ENCODE measurements around the gene PLCXD1. TPM values are rescaled to one million over a fixed set of nuclear protein-coding genes. Genes with fewer than 3 reads are reported as not detected.

PLCXD1 gene
- total RNA-seq, 1 experiment from 2014 or later, result 12.0 TPM

DNA sequence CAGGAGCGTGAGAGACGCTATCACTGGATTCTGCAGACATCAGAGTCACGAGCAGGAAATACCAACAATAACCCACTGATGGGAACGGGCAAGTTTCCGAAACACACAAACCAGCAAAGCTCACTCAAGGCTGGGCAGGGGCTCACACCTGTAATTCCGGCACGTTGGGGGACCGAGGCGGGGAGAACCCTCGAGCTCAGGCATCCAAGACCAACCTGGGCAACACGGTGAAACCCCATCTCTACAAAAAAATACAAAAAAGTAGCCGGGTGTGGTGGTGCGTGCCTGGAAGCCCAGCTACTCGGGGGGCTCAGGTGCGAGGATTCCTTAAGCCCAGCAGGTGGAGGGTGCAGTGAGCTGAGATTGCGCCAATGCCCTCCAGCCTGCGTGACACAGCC is 54.6 kb downstream of the PLCXD1 start:
- no peak for TF ChIP-seq CTCF (IDR thresholded peaks at IDR 0.05; ENCODE audit: unreplicated experiment)
- DNase-seq (ENCODE audit: unreplicated experiment), result no peak
- H3K27me3 Mint-ChIP-seq (ENCODE audit: insufficient read depth, unreplicated experiment), result no peaks in the 10 kb centered on the region
- no peaks in the 10 kb centered on the region for H3K4me1 Mint-ChIP-seq (ENCODE audit: insufficient read depth, unreplicated experiment)
- peaks cover 7% of the 10 kb centered on the region for H3K9me3 Mint-ChIP-seq (ENCODE audit: unreplicated experiment)
- POLR2A ChIA-PET, result no interaction called here
- intact Hi-C loops (cut with micrococcal nuclease), result no loop called here
- no peak overlapping the region for H3K4me3 Mint-ChIP-seq (ENCODE audit: unreplicated experiment)
- peaks cover 18% of the 10 kb centered on the region for H3K36me3 Mint-ChIP-seq (ENCODE audit: insufficient read depth, unreplicated experiment)
- H3K27ac Mint-ChIP-seq (ENCODE audit: low read depth, unreplicated experiment), result no peak overlapping the region
- CTCF ChIA-PET, result no interaction called here
- BruUV-seq (replicated peaks), result no TSS peak

DNA sequence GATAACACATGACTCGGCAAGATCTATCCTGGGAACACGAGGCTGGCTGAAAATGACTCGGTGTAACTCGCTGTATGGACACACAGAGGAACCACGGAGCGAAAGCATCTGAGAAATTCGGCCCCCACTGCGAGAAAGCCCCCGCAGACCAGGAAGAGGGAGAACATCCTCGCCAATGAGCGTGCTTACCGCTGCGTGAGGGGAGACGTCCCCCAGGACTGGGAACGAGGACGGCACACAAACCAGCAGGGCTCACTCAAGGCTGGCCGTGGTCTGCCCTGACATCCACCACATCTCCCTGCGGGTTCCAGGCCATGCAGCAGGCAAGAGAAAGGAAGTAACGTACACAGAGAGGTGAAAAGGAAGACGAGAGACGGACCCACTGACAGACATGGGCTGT is 55.0 kb downstream of the PLCXD1 start:
- DNase-seq (ENCODE audit: unreplicated experiment), result no peak
- Mint-ChIP-seq H3K4me1 (ENCODE audit: insufficient read depth, unreplicated experiment) (no peaks in the 10 kb centered on the region), H3K27me3 (ENCODE audit: insufficient read depth, unreplicated experiment) (no peaks in the 10 kb centered on the region), H3K36me3 (ENCODE audit: insufficient read depth, unreplicated experiment) (peaks cover 23% of the 10 kb centered on the region), H3K9me3 (ENCODE audit: unreplicated experiment) (peaks cover 7% of the 10 kb centered on the region), H3K4me3 (ENCODE audit: unreplicated experiment) (no peak overlapping the region), H3K27ac (ENCODE audit: low read depth, unreplicated experiment) (no peak overlapping the region)
- CTCF ChIA-PET, result no interaction called here
- POLR2A ChIA-PET, result no interaction called here
- TF ChIP-seq CTCF (IDR thresholded peaks at IDR 0.05; ENCODE audit: unreplicated experiment), result no peak
- intact Hi-C loops (cut with micrococcal nuclease), result no loop called here
- BruUV-seq (replicated peaks), result no TSS peak

GRCh38 chrX:337331-337831 is 56.2 kb downstream of the PLCXD1 start:
- ChIA-PET POLR2A (no interaction called here), CTCF (no interaction called here)
- intact Hi-C loops (cut with micrococcal nuclease), result no loop called here
- no peaks in the 10 kb centered on the region for H3K27me3 Mint-ChIP-seq (ENCODE audit: insufficient read depth, unreplicated experiment)
- TF ChIP-seq CTCF (IDR thresholded peaks at IDR 0.05; ENCODE audit: unreplicated experiment), result no peak
- H3K36me3 Mint-ChIP-seq (ENCODE audit: insufficient read depth, unreplicated experiment), result peaks cover 31% of the 10 kb centered on the region
- no peaks in the 10 kb centered on the region for H3K4me1 Mint-ChIP-seq (ENCODE audit: insufficient read depth, unreplicated experiment)
- no peak for DNase-seq (ENCODE audit: unreplicated experiment)
- no peak overlapping the region for H3K27ac Mint-ChIP-seq (ENCODE audit: low read depth, unreplicated experiment)
- no TSS peak for BruUV-seq (replicated peaks)
- no peak overlapping the region for H3K4me3 Mint-ChIP-seq (ENCODE audit: unreplicated experiment)
- peaks cover 14% of the 10 kb centered on the region for H3K9me3 Mint-ChIP-seq (ENCODE audit: unreplicated experiment)

DNA sequence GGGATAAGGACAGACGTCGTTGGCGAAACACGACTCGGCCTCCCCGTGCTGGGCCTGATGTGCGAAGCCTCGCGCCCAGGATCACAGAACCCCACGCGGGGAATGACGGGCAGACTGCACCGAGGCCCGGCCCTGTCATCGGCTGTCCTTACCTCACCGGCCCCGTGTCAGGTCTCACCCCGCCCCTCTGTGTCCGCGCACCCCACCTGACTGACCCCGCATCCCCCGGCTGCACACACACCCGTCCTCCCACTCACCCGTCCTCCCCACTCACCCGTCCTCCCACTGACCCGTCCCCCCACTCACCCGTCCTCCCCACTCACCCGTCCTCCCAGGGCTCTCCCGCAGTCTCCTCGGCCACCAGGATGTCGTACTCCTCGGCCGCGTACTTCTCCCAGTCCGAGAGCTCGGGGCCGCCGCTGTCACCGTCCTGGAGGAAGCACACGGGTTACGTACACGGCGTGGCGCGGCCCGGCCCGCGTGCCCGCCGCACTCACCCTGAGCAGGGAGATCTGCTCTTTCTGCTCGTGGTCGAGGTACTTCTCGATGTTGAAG is 57.2 kb downstream of the PLCXD1 start:
- no peaks in the 10 kb centered on the region for H3K4me1 Mint-ChIP-seq (ENCODE audit: insufficient read depth, unreplicated experiment)
- no peak overlapping the region for H3K27ac Mint-ChIP-seq (ENCODE audit: low read depth, unreplicated experiment)
- H3K9me3 Mint-ChIP-seq (ENCODE audit: unreplicated experiment), result peaks cover 14% of the 10 kb centered on the region
- H3K4me3 Mint-ChIP-seq (ENCODE audit: unreplicated experiment), result no peak overlapping the region
- POLR2A ChIA-PET, result no interaction called here
- DNase-seq (ENCODE audit: unreplicated experiment), result no peak
- peaks cover 32% of the 10 kb centered on the region for H3K36me3 Mint-ChIP-seq (ENCODE audit: insufficient read depth, unreplicated experiment)
- intact Hi-C loops (cut with micrococcal nuclease), result no loop called here
- no TSS peak for BruUV-seq (replicated peaks)
- no peaks in the 10 kb centered on the region for H3K27me3 Mint-ChIP-seq (ENCODE audit: insufficient read depth, unreplicated experiment)
- CTCF ChIA-PET, result no interaction called here
- no peak for TF ChIP-seq CTCF (IDR thresholded peaks at IDR 0.05; ENCODE audit: unreplicated experiment)

Data from MCF 10A (cell line).